HG02938 (cell line): ENCODE measurements around the gene WLS.

Experiments used
- ATAC-seq: cut with Tn5 transposase; IDR thresholded peaks from one replicate; pipeline ENCODE4 v1.9.1; 2021; ENCODE audit warnings: mild to moderate bottlenecking, moderate library complexity; ENCODE audit not compliant: unreplicated experiment

Gene WLS

DNA sequence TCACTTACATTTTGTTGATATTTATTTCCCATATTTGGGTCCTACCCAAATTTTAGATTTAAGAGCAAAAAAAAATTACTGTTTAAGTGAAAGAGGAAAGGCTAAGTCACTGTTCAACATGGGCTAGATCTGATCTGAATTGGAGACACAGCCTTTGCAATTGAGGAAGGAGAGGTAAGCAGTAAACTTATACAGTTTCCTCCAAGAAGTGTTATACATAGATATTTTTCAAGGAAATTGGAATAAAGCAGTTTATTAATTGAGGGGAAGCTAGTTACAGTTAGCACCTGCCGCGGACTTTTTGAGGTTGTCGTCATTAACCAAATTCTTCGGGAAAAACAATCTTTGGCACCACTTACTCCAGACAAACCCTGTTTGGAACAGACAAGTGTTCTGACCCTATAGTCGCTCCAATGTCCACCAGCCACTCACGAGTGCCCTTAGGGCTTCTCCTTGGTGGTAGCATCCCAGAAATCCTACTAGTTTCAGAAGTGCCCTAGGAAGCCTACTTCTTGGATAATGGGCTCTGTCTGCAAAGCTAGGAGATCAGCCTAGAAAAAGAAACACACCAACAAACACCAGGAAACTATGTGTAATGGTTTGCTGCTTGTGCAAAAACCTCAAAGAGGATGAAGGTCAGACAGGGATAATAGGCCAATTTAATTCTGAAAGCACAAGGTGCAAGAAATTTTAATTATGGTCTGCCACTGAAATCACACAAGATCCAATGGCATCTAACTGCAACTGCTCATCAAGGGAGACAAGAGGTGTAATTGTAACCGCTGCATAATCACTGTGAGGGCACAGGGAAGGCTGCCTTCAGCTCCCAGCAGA, 2.5 kb downstream of the WLS start:
- no peak for ATAC-seq

- ATAC-seq = no peak
Observed at GRCh38 chr1:68228851-68229250, 3.5 kb downstream of the WLS start.

DNA sequence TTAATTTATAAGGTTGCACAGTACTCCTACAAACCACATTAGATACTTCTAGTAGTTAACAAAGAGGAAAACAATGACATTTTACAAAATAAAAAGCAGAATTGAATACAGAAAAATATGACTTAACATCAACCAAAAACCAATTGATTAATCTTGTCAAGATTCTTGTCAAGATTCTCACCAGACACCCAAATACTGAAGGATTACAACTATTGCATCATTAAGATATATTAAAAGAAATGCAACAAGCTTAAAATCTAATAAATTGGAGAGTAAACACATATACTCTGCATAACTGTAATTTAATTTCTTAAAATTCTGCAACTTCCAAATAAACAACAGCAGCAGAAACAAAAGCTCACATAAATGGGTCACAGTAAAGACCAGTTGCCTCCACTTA, 4.7 kb downstream of the WLS start:
- ATAC-seq = no peak

DNA sequence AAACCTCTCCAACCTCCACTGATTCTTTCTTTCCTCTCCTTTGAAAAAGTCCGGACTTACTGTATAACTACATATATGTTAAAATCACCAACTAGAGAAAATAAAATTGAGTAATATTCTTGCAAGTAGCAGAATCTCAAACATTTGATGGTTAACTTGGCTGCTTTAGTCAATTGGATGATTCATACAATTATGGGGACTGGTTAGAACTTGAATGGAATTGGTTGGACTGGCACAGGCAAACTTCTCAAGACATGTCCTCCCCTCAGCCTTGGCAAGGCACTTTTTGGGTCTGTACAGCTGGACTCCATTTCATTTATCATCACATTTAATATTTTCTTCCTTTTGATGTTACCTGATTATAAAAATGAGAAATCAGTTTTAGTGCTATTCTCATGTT, 6.5 kb downstream of the WLS start:
- ATAC-seq = no peak

- ATAC-seq = no peak
Observed at GRCh38 chr1:68223687-68224086, 8.6 kb downstream of the WLS start.

GRCh38 chr1:68221980-68222373, 10.3 kb downstream of the WLS start:
- no peak for ATAC-seq

GRCh38 chr1:68221001-68221979, 11.0 kb downstream of the WLS start:
- ATAC-seq = no peak

GRCh38 chr1:68220420-68220819, 11.9 kb downstream of the WLS start:
- no peak for ATAC-seq

- no peak for ATAC-seq
Observed at GRCh38 chr1:68218490-68218889, 13.8 kb downstream of the WLS start.

DNA sequence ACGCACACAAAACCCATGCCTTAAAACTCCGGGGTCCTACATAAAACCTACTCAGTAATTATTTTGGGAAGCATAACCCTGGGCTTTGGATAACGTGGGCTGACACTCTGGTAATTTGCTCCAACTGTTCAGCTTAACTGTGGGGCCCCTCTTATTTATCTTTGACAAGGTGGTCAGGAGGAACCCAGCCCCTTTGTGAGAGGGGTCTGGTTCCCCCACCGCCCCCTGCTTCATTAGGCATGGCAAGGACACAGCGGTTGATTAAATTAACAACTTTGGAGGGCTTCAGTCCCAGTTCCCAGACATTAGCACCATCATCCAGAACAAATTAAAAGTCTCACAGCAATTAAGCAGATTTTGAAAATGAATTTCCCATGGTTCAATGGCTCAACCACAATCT, 14.7 kb downstream of the WLS start:
- no peak for ATAC-seq

GRCh38 chr1:68217060-68217554, 15.2 kb downstream of the WLS start:
- ATAC-seq = no peak

GRCh38 chr1:68216089-68216772, 16.1 kb downstream of the WLS start:
- ATAC-seq = no peak

DNA sequence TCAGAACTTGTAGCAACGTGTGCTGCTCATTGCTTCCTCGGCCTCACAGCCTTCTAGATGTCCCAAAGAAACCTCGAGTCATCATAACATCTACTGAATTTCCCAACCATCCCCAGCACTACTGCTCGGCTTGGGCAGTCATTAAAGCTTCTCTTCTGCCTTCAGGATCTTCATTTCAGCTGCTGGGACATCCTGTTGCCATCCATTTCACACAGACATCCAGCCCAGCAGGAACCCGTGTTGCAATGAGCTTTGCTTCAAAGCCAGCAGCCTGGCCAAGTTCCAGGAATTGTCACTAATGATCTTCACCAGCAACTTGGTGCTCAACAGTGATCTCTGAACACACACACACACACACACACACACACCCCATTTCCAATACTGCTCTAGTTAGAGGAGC, 18.5 kb downstream of the WLS start:
- no peak for ATAC-seq

DNA sequence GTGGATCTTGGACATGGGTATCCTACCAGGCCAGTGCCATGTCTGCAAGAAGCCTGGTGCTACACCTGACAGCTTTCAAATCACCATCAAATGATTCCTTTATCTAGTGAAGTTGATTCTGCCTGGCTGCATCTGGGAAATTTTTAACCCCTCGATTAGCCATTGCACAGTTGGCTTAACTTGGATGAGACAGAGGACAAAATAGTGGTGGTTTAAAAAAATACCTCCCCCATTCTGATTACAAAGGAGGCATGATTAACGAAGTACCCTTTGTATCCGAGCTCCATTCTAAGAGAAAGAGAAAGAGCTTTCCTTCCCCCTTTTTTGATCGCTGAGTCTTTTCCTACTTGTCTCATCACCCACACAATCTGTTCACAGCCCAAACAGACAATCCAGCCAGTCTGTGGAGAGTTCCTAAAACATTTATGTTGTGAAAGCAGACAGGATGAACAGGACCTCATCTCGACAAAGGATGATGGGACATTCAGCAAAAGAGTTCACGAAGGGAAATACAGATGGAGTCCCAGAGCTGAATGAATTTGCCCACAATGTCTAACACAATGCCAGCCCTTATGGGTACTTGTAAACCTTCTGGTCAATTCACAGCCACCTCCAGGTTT, 20.5 kb downstream of the WLS start:
- no peak for ATAC-seq

DNA sequence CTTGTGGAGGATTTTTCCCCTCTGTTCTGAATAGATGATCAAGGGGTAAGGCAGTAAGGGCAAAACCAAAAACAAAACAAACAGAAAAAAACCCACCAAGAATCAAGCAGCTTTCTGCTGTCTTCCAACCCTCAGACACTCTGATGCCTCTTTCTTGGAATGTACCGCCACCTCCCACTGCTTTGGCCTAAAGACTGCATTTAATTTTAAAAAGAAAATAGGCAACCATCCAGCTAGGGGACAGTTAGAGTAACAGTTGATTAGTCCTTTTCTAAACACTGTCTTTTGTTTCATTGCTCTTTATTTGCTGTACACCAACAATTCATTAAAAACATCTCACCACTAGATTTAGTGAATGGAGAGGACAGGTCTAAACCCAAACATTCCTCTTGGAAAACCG, 21.5 kb downstream of the WLS start:
- ATAC-seq = no peak

DNA sequence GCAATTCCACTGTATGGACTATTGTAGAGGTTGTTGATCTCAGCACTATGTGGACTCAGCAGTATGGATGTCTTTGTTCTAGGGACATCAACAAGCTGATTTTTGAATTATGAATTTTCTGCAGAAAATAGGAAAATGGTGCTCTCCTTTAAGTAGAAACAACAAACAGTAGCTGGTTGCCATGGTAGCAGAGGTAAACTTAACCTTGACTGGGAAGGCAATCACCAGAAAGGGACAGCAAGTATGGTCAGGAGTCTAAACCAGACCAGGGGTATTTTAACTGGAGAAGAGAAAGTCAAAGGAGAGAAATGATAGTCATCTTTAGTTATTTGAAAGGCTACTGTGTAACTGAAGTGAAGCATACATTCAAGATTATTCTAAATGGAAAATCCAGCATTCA, 22.3 kb downstream of the WLS start:
- no peak for ATAC-seq

DNA sequence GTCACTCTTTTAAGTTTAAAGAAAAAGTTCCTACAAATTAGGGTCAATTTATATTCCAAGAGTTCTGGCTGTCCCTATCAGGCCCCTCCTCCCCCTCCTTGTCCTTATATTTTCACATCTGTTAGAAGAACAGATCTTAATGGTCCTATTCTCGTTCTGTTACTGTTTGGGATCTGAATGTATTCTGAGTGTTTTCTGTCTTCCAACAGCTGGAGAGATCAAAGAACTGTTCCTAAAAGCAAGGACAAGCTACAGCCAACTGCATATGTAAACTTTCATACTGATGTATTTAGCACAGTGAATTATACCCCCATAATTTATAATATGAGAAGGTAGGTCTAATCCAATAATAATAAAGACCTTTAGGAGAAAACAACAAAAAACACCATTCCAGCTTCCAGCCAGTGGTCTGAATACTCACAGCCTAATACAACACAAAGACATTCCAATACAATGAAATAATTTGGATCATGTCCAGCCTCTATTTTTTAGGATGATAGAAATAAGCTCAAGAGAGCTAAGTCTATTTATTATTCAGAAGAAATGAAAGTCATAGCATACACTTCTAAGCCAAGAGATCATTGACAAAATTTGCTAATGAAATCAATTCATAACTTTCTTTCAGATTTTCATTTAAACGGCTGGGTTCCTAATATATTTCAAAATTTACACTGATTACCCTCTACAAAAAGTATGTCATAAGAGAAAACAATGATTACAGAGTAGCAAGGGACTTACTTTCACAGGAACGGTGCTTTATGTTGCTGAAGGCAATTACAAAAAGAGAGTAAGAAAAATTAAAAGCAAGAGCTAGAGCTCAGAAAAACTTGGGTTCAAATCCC, 25.3 kb downstream of the WLS start:
- ATAC-seq = no peak

GRCh38 chr1:68205794-68206358, 26.4 kb downstream of the WLS start:
- no peak for ATAC-seq

- no peak for ATAC-seq
Observed at GRCh38 chr1:68204977-68205630, 27.2 kb downstream of the WLS start.
